Measurements from ENCODE around the gene TBX3.

- TF ChIP-seq MAX (IDR thresholded peaks at IDR 0.05) (no peak), CTCF (IDR thresholded peaks at IDR 0.05; ENCODE audit: low read depth, low read length, missing input control) (no peak), NR2F2 (IDR thresholded peaks at IDR 0.05) (no peak), FOXA2 (IDR thresholded peaks at IDR 0.05) (no peak), FOXA1 (IDR thresholded peaks at IDR 0.05) (no peak), YY1 (IDR thresholded peaks at IDR 0.05) (no peak), REST (IDR thresholded peaks at IDR 0.05) (no peak), RAD21 (IDR thresholded peaks at IDR 0.05) (no peak), JUND (IDR thresholded peaks at IDR 0.05) (no peak), RXRA (IDR thresholded peaks at IDR 0.05) (no peak), TAF1 (conservative IDR thresholded peaks at IDR 0.05) (no peak)
These were observed 9.6 kb upstream of the TBX3 start for GRCh38 chr12:114693532-114693931.

Measured in liver (tissue), 3 donors.